GM06990 (cell line): ENCODE measurements around the gene BTBD7.

Experiments
- DNase-seq: peaks from one replicate; pipeline ENCODE4 v3.0.0-alpha.2; 2011; ENCODE audit not compliant: insufficient read length; ENCODE audit errors: extremely low read depth
- H3K27me3 ChIP-seq: replicated peaks from 2 replicates; pipeline ENCODE4 v1.6.0; 2011; ENCODE audit warnings: low read length; ENCODE audit not compliant: control insufficient read depth, insufficient read depth
- H3K36me3 ChIP-seq: 2 replicates; pipeline ENCODE4 v1.5.1; 2011; ENCODE audit warnings: low read length; ENCODE audit not compliant: control insufficient read depth, insufficient read depth
- H3K4me3 ChIP-seq: replicated peaks from 2 replicates; pipeline ENCODE4 v1.5.1; 2011; ENCODE audit warnings: low read depth, mild to moderate bottlenecking, control low read depth, low read length
- TF ChIP-seq, protein P1 (sequence below): IDR thresholded peaks from 2 replicates; pipeline ENCODE4 v1.5.1; 2011; ENCODE audit warnings: low read length, control low read depth, mild to moderate bottlenecking, inconsistent platforms; ENCODE audit not compliant: insufficient read depth, poor library complexity, severe bottlenecking

The BTBD7 gene

DNA sequence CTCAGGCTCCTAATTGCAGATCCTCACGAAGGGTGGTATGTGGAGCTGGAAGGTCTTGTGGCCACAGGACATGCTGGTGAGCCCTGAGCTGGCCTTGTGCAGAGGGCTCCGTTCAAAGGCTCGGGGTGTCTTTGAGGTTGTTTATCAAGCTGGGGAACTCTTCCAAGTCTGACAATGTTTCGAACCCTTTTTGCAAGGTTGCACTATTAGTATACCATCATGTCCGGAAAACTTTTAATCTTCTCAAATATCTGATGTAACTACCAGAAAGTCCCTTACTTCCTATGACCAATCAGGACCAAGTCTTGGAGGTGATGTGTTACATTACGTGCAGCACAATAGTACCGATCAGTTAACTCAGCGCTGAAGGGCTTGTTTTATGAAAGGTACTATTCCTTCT, 104.3 kb downstream of the BTBD7 start:
- Histone ChIP-seq H3K4me3 (no peak overlapping the region), H3K27me3 (no peaks in the 10 kb centered on the region; the same call in 1 of the 2 replicates), H3K36me3 (peaks cover 6% of the 10 kb centered on the region)
- TF ChIP-seq, protein P1, sequence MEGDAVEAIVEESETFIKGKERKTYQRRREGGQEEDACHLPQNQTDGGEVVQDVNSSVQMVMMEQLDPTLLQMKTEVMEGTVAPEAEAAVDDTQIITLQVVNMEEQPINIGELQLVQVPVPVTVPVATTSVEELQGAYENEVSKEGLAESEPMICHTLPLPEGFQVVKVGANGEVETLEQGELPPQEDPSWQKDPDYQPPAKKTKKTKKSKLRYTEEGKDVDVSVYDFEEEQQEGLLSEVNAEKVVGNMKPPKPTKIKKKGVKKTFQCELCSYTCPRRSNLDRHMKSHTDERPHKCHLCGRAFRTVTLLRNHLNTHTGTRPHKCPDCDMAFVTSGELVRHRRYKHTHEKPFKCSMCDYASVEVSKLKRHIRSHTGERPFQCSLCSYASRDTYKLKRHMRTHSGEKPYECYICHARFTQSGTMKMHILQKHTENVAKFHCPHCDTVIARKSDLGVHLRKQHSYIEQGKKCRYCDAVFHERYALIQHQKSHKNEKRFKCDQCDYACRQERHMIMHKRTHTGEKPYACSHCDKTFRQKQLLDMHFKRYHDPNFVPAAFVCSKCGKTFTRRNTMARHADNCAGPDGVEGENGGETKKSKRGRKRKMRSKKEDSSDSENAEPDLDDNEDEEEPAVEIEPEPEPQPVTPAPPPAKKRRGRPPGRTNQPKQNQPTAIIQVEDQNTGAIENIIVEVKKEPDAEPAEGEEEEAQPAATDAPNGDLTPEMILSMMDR, result no peak
- DNase-seq, result no peak

DNA sequence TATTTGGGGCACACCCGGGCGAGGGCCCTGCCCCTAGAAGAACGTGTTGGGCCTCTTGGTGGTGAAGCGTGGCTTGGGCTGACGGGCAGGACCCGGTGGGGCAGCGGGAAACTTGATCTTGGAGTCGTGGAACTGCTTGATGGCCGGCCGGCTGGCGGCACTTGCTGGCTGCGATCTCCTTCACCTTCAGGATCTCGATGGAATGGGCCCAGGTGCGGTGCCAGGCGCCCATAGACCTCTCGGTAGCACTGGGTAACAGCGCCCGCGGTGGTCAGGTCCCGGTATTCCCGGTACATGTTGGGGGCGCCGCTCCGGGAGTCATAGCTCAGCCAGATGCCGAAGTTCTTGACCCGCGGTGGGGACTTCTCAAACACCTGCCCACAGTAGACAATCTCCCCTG, 109.3 kb downstream of the BTBD7 start:
- DNase-seq, result no peak
- H3K36me3 ChIP-seq, result peaks cover 6% of the 10 kb centered on the region
- H3K27me3 ChIP-seq, result no peaks in the 10 kb centered on the region
- no peak overlapping the region for H3K4me3 ChIP-seq
- TF ChIP-seq, protein P1, result no peak

DNA sequence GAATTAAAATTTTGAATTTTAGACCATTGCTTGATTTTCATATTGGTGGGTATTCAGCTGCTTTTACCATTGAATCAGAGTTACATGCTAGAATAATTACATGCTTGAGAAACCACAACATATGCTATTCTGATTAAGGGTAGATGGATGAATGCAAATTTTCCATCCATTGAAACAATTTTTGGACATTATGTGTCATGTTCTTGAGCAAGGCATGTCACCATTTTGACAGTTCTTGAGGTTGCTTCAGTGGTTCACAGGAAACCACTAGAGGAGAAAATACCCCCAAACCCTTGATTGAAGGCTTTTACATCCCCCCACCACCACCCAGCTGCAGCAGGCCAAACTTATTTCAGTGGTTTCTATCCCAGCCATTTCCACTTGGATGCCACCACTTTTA, 112.3 kb downstream of the BTBD7 start:
- peaks cover 7% of the 10 kb centered on the region for H3K36me3 ChIP-seq
- TF ChIP-seq, protein P1, result no peak
- H3K4me3 ChIP-seq, result no peak overlapping the region
- no peaks in the 10 kb centered on the region for H3K27me3 ChIP-seq
- no peak for DNase-seq

DNA sequence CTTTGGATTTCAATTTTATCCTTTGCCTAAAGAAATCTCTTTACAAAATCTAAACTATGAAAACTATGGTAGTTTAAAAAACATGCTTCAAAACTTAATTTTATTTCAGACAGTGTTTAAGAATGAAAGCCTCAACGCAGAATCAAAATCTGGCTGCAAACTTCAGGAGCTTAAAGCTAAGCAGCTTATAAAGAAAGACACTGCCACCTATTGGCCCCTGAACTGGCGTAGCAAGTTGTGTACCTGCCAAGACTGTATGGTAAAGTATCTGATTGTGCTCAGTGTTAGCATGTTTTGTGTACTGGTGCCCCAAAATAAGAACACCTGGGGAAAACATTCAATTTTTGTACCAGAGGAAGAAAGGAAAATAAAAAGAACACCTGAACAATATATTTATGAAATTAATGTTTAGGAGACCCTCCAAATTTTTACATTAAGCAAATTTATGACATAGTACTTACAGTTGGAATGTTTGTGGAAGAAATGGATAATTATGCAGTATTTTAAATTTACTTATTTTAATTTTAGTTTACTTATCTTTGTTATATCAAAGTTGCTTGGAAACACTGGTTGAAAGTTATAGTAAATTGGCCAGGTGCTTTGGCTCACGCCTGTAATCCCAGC, 113.6 kb downstream of the BTBD7 start:
- TF ChIP-seq, protein P1, result peak; percentile 78
- no peak for DNase-seq
- Histone ChIP-seq H3K36me3 (peaks cover 5% of the 10 kb centered on the region; the same call in 1 of the 2 replicates), H3K27me3 (no peaks in the 10 kb centered on the region), H3K4me3 (no peak overlapping the region)

DNA sequence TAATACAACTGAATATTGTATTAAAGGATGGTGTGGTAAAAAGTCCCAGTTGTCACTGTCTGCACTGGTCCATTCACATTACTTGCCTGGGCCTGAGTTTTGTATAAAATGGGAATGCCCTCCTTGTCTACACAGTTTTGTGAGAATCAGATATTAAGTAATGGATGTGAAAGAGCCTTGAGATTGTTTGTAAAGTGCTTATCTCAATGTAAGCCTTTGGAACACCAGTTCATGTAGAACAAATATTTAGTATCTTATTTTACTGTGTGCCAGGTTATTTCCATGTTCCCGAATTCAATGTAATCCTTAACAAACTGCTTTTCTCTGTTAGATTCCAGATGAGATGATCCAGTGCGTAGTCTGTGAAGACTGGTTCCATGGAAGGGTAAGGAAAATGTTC, 118.2 kb downstream of the BTBD7 start:
- Histone ChIP-seq H3K27me3 (no peaks in the 10 kb centered on the region), H3K4me3 (no peak overlapping the region), H3K36me3 (peaks cover 3% of the 10 kb centered on the region; the same call in 1 of the 2 replicates)
- TF ChIP-seq, protein P1, result no peak
- no peak for DNase-seq

DNA sequence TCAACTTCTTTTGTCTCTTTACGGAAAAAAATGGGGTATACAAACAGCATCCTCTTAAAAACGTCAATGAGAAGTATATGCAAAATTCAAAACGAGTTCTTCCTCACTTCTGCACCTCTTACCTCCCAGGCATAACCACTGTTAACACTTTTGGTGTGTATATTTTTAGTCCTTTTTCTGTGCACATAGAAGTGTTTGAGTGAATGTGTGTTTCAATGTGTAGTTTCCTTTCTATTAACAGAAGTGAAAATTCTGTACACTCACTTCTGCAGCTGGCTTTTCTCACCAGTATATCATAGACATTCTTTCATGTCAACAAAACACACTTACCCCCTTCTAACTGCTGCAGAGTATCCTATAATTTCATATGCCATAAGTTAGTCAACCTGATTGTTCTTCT, 120.4 kb downstream of the BTBD7 start:
- H3K36me3 ChIP-seq, result peaks cover 3% of the 10 kb centered on the region; the same call in 1 of the 2 replicates
- H3K4me3 ChIP-seq, result no peak overlapping the region
- DNase-seq, result peak; percentile 41
- H3K27me3 ChIP-seq, result no peaks in the 10 kb centered on the region
- TF ChIP-seq, protein P1, result no peak
